Ovary (tissue), 9 donors: ENCODE data around the gene MAP7. TPM values are rescaled to one million over a fixed set of nuclear protein-coding genes. Genes with fewer than 3 reads are reported as not detected.

ENCODE experiments used
- DNase-seq, 5 donors: peaks; one replicate each; pipeline ENCODE4 v3.0.0-alpha.2; 2019 to 2020
- H3K27ac ChIP-seq, 2 donors: fragments of 200-600 bp; one replicate each; pipeline versions ENCODE4 v1.5.1 to v1.8.0; 2019 to 2022
- H3K27me3 ChIP-seq: fragments of 200-600 bp; one replicate; pipeline ENCODE4 v1.8.0; 2022
- H3K36me3 ChIP-seq: fragments of 200-600 bp; sonication (generic); one replicate; pipeline ENCODE4 v1.5.1; 2019
- H3K4me1 ChIP-seq: one replicate; pipeline ENCODE4 v1.8.1; 2013; ENCODE audit warnings: mild to moderate bottlenecking, moderate library complexity; ENCODE audit not compliant: insufficient read depth
- H3K4me3 ChIP-seq: fragments of 200-600 bp; sonication (generic); one replicate; pipeline ENCODE4 v1.5.1; 2017
- H3K9me3 ChIP-seq, 2 donors: fragments of 200-600 bp in 1 of 2; sonication (generic) in 1 of 2; one replicate each; pipeline versions ENCODE4 v1.5.1 to v1.8.1; 2013 to 2019; ENCODE audit warnings: mild to moderate bottlenecking in 1 of 2, moderate library complexity in 1 of 2
- CTCF ChIP-seq, 3 donors: fragments of 450-650 bp in 2 of 3; fragments of 200-600 bp in 1 of 3; IDR thresholded peaks; one replicate each; pipeline versions ENCODE4 v1.5.1 to v1.8.0; 2016 to 2022; ENCODE audit warnings: antibody characterized with exemption in 3 of 3, mild to moderate bottlenecking in 1 of 3
- EP300 ChIP-seq: sonication (generic); formaldehyde crosslinking; IDR thresholded peaks from one replicate; pipeline ENCODE4 v1.6.1; 2017; ENCODE audit warnings: antibody characterized with exemption
- POLR2A ChIP-seq: fragments of 450-650 bp; IDR thresholded peaks from one replicate; pipeline ENCODE4 v1.6.1; 2017; ENCODE audit warnings: antibody characterized with exemption, mild to moderate bottlenecking, moderate library complexity
- WGBS, 3 donors: extraction: QIAGEN DNeasy Blood & Tissue Kit in 1 of 3; methylation state at CpG; one replicate each; pipeline versions ENCODE4 v1.1.5 to v1.1.7; 2013 to 2017; 5-methylcytosine and 5-hydroxymethylcytosine counted together
- intact Hi-C, 4 donors: fragments of 100-400 bp; cut with DNase I; formaldehyde crosslinking; loops; one replicate each; pipeline versions ENCODE4 v1.11.0 to v1.15.1; 2022 to 2023
- polyA plus RNA-seq, 2 donors: library from polyadenylated mRNA; stranded (reverse); fragments of 200-250 nt in 1 of 2; fragments of 350-450 nt in 1 of 2; fragmentation: Illumina TruSeq in 1 of 2; extraction: RNeasy Lipid Tissue Mini Kit (QIAGEN cat#74804) in 1 of 2; gene quantifications; one replicate each; pipeline ENCODE4 v1.2.3, GENCODE V29; 2013 to 2014
- total RNA-seq, 7 donors: library from RNA; depleted of rRNA in 2 of 7; stranded (reverse); fragments of >200 nt in 2 of 7; fragmentation: NEBNext Ultra II Directional in 3 of 7; extraction: Animal tissue kit (Norgen Biotek cat#: 25700) in 3 of 7; gene quantifications; one replicate each; pipeline versions ENCODE4 v1.1.0 to v1.2.4, GENCODE V29; 2016 to 2023
- donor health status: DM: no; HTN: no; CAD: no; lungs with moderate emphysema.
- donor health status: DM: no; HTN: no; CAD: no.
- donor health status: Bipolar disorder and iron deficiency.
- donor health status: DM: yes; HTN: yes; CAD: no.
- donor health status: DM: no; HTN: no; CAD: no.
- donor health status: DM: yes; HTN: yes; CAD: no.

The MAP7 gene
- total and polyA plus RNA-seq, 9 donors: 1.2 to 13.0 (median 3.6) TPM

GRCh38 chr6:136365776-136366354 lies 184.4 kb downstream of the MAP7 start:
- whole genome bisulfite sequencing, 3 donors: 54 to 59% (median 58%) methylated on average over 11 of the region's 11 CpGs
- H3K36me3 ChIP-seq: no peaks in the 10 kb centered on the region
- TF ChIP-seq CTCF (IDR thresholded peaks at IDR 0.05) (no peak), EP300 (no peak), POLR2A (no peak)
- no peaks in the 10 kb centered on the region for H3K4me1 ChIP-seq
- no peak for DNase-seq
- intact Hi-C loops: no loop called here
- no peaks in the 10 kb centered on the region for H3K9me3 ChIP-seq
- H3K27ac ChIP-seq: no peak overlapping the region
- no peaks in the 10 kb centered on the region for H3K27me3 ChIP-seq
- no peak overlapping the region for H3K4me3 ChIP-seq

GRCh38 chr6:136362421-136363356 lies 187.5 kb downstream of the MAP7 start:
- Histone ChIP-seq H3K4me1 (no peaks in the 10 kb centered on the region), H3K27ac (no peak overlapping the region), H3K9me3 (no peaks in the 10 kb centered on the region), H3K36me3 (no peaks in the 10 kb centered on the region), H3K4me3 (no peak overlapping the region), H3K27me3 (no peaks in the 10 kb centered on the region)
- WGBS, 3 donors: 87 to 89% (median 89%) methylated on average over 11 of the region's 11 CpGs
- intact Hi-C loops: no loop called here
- DNase-seq: no peak
- TF ChIP-seq POLR2A (no peak), EP300 (no peak), CTCF (IDR thresholded peaks at IDR 0.05) (no peak)

- 85 to 94% (median 87%) methylated on average over 2 of the region's 2 CpGs for WGBS, 3 donors
- Histone ChIP-seq H3K4me3 (no peak overlapping the region), H3K36me3 (no peaks in the 10 kb centered on the region), H3K9me3 (no peaks in the 10 kb centered on the region), H3K27ac (no peak overlapping the region), H3K27me3 (no peaks in the 10 kb centered on the region), H3K4me1 (no peaks in the 10 kb centered on the region)
- intact Hi-C loops: no loop called here
- TF ChIP-seq POLR2A: no peak
- no peak for TF ChIP-seq CTCF (IDR thresholded peaks at IDR 0.05)
- TF ChIP-seq EP300: no peak
- DNase-seq: no peak
Observed at GRCh38 chr6:136361787-136362186, 188.4 kb downstream of the MAP7 start.

GRCh38 chr6:136360783-136361182 lies 189.4 kb downstream of the MAP7 start:
- TF ChIP-seq CTCF (IDR thresholded peaks at IDR 0.05) (no peak), POLR2A (no peak), EP300 (no peak)
- no peak overlapping the region for H3K27ac ChIP-seq
- intact Hi-C loops: no loop called here
- no peaks in the 10 kb centered on the region for H3K4me1 ChIP-seq
- no peaks in the 10 kb centered on the region for H3K9me3 ChIP-seq
- no peaks in the 10 kb centered on the region for H3K36me3 ChIP-seq
- H3K27me3 ChIP-seq: no peaks in the 10 kb centered on the region
- H3K4me3 ChIP-seq: no peak overlapping the region
- 93 to 95% (median 94%) methylated on average over 30 of the region's 30 CpGs for WGBS, 3 donors
- DNase-seq: no peak
